GM12874 (cell line): ENCODE results near the gene TMEM26.

Source experiments
- TF ChIP-seq, protein P1 (sequence below): IDR thresholded peaks from 2 replicates; pipeline ENCODE4 v1.5.1; 2011; ENCODE audit warnings: low read depth, mild to moderate bottlenecking, control low read depth, low read length, moderate library complexity; ENCODE audit not compliant: insufficient read depth

Gene TMEM26

DNA sequence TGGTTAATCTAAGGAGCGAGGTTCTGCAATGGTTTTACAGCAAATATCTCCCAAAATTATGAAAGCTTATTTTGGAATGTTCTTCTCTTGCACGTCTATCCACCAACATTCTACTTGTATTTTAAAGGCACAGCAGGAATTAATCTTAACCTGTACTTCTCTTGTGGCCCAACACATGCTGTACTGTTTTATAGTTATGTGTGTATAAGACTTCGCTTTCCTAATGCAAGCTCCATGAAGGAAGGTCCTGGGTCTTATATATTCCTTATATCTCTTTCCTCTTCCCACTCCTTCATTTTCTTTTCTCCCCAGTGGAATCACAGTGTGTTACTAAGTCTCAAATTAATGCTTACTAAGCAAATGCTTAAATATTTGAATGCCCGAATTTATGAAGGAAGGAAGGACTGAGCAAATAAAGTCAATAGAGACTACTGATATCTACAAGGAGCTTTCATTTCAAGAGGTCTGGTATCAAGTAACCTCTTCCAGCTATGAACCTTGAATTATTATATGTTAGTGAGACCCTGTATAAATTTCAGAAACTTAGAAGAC, 14.0 kb downstream of the TMEM26 start:
- TF ChIP-seq, protein P1, sequence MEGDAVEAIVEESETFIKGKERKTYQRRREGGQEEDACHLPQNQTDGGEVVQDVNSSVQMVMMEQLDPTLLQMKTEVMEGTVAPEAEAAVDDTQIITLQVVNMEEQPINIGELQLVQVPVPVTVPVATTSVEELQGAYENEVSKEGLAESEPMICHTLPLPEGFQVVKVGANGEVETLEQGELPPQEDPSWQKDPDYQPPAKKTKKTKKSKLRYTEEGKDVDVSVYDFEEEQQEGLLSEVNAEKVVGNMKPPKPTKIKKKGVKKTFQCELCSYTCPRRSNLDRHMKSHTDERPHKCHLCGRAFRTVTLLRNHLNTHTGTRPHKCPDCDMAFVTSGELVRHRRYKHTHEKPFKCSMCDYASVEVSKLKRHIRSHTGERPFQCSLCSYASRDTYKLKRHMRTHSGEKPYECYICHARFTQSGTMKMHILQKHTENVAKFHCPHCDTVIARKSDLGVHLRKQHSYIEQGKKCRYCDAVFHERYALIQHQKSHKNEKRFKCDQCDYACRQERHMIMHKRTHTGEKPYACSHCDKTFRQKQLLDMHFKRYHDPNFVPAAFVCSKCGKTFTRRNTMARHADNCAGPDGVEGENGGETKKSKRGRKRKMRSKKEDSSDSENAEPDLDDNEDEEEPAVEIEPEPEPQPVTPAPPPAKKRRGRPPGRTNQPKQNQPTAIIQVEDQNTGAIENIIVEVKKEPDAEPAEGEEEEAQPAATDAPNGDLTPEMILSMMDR, result no peak

DNA sequence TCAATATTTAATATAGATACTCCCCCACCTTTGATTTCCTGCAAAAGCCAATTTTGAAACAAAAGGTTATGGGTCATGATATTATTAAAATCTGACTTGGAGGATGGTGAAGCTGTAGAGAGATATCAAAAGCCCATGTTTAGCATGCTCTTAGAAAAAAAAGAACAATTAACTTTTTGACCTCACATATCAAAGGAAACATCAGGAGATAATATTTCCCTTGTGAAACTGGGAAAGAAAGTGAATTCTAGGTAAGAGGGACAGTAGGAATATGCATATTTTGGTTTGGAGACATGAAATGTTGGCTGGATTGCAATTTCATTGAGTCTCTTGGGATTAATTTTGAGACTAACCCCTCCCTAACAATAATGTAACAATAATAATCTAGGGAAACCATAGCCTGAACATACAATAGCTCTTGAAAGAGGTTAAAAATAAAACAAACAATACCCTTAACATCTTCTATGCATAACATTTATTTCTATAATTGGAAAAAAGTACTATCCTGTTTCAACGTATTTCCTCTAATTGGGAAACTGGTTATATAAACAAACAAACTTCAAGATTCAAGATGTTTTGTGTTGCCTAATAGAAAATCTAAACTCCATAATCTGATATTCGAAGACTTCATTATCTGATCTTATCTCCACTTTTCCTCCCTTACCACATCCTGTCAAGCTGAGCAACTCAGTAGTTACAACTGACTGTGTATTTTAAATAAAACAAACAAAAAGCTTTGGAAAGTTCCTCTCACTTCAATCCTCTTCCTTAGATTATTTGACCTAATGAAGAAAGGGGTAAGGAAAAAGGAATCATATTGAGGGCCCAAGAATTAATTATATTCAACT, 14.8 kb downstream of the TMEM26 start:
- TF ChIP-seq, protein P1, result no peak

DNA sequence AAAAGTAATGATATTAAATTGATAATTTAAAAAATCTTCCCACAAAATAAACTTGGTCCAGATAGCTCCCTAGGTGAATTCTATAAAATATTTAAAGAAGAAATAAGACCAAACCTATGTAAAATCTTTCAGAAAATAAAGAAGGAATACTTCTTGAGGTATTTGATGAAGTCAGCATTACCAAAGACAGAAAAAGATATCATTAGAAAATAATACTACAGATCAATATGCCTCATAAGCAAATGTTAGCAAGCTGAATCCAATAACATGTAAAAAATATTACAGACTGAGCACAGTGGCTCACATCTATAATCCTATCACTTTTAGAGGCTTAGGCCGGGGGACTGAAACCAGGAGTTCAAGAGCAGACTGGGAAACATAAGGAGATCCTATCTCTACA, 30.0 kb downstream of the TMEM26 start:
- TF ChIP-seq, protein P1, result no peak

DNA sequence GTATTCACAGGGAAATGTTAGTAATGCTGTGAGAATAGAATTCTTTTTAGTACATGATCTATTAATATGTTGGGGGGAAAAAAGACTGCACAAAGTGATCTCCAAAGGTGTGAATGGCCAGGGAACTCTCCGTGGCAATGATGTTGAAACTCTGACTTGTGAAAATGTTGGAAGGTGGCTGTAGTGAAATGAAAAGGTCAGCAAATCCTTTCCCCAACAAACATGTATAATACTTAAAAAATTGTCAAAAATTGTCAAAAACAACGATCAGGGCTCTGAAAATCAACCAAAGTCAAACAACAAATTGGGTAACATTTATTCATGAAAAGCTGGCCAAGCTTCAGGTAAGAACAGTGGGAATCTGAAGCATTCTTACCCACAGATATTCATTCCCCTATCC, 35.5 kb downstream of the TMEM26 start:
- TF ChIP-seq, protein P1, result no peak

DNA sequence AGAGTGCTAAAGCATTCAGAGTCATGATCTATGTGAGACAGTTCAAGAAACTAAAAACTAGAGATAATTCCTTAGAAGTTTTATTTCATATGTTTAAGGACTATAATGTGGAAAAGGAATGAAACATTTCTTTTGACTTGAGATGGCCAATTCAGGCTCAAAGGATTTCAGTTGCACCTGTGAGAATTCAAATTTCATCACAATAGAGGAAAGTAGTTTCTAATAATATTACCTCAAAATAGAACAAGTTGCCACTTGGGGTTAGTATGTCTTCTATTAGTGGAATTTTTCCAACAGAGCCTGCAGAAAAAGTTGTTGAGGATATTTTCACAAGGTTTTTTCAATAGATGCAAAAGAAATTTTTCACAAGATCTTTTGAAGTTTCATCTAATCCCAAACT, 37.4 kb downstream of the TMEM26 start:
- TF ChIP-seq, protein P1, result no peak

DNA sequence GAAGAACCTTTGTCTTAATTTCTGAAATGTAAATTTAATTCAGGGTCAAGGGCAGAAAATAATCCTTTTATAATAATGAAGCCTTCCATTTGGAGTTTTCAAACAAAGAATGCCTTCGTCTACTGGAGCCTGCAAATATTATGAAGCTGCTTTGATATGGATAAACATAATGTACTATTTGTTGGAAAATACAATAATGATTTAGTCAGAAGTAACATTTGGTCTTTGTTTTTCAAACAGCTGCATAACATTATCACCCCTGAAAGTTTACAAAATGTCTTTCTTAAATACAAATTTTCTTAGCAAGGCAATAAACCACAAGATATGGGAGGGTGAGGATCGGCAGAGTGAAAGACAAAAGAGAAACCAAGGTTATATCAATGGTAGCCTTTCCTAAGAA, 41.5 kb downstream of the TMEM26 start:
- TF ChIP-seq, protein P1, result no peak

DNA sequence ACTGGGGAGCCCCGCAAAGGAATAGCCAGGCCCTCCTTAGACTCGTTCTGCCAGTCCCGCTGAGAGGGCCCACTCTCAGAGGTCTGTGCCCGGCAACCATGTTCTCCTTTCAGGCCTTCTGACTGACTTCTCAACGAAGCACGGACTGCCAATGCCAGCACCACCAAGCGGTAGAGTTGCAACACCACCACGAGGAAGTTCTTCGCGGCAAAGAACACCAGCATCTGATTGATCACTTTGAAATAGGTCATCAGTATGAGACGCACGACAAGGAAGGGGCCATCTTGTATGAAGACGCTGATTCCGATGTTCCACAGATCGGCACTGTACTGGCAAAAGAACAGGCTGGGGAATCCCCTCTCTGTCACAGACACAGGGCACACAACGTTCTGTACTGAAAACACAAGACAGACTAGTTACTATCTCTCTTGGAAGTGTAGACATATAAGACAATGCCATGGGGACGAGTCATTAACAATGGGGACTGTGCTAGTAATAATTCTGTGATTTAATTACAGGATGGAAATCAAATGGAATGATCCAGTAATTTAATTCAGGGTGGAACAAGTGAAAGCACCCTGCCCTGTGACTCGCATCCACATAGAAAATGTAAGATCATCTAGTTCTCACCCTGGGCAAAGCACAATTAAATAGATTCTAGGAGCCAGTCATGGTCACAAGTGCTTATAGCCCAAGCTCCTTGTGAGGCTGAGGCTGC, 42.7 kb downstream of the TMEM26 start:
- TF ChIP-seq, protein P1, result no peak
